Smooth muscle cell (in vitro differentiated cells): ENCODE data around the gene SPATS1. TPM values are rescaled to one million over a fixed set of nuclear protein-coding genes. Genes with fewer than 3 reads are reported as not detected.

ENCODE experiments used
- DNase-seq: peaks from one replicate; lab custom pipeline; 2025; ENCODE audit not compliant: unreplicated experiment; lab: John Stamatoyannopoulos, UW
- H2AFZ ChIP-seq: fragments of 200-600 bp; sonication (generic); 2 replicates; pipeline ENCODE4 v1.6.0; 2016; ENCODE audit warnings: antibody characterized with exemption, low read depth, mild to moderate bottlenecking
- H3F3A ChIP-seq: fragments of 200-600 bp; sonication (generic); 2 replicates; pipeline ENCODE4 v1.6.0; 2017; ENCODE audit warnings: antibody characterized with exemption, low read depth
- H3K27ac ChIP-seq: fragments of 200-600 bp; sonication (generic); 2 replicates; pipeline ENCODE4 v1.5.1; 2016; ENCODE audit warnings: low read depth, mild to moderate bottlenecking
- H3K27me3 ChIP-seq: fragments of 200-600 bp; sonication (generic); 2 replicates; pipeline ENCODE4 v1.6.1; 2016; ENCODE audit warnings: low read depth, mild to moderate bottlenecking
- H3K36me3 ChIP-seq: fragments of 200-600 bp; sonication (generic); 2 replicates; pipeline ENCODE4 v1.5.1; 2016; ENCODE audit warnings: low read depth
- H3K4me1 ChIP-seq: fragments of 200-600 bp; sonication (generic); 2 replicates; pipeline ENCODE4 v1.5.1; 2016; ENCODE audit warnings: low read depth
- H3K4me2 ChIP-seq: fragments of 200-600 bp; sonication (generic); 2 replicates; pipeline ENCODE4 v1.6.0; 2016; ENCODE audit warnings: mild to moderate bottlenecking
- H3K4me3 ChIP-seq: fragments of 200-600 bp; sonication (generic); 2 replicates; pipeline ENCODE4 v1.5.1; 2016; ENCODE audit warnings: mild to moderate bottlenecking
- H3K79me2 ChIP-seq: fragments of 200-600 bp; sonication (generic); 2 replicates; pipeline ENCODE4 v1.6.0; 2016; ENCODE audit warnings: low read depth, mild to moderate bottlenecking
- H3K9ac ChIP-seq: fragments of 200-600 bp; sonication (generic); 2 replicates; pipeline ENCODE4 v1.6.0; 2016; ENCODE audit warnings: low read depth
- H3K9me3 ChIP-seq: fragments of 200-600 bp; sonication (generic); replicated peaks from 2 replicates; pipeline ENCODE4 v1.5.1; 2016; ENCODE audit warnings: low read depth
- H4K20me1 ChIP-seq: fragments of 200-600 bp; sonication (generic); 2 replicates; pipeline ENCODE4 v1.6.0; 2016; ENCODE audit warnings: low read depth
- CTCF ChIP-seq: fragments of 200-600 bp; sonication (generic); IDR thresholded peaks from 2 replicates; pipeline ENCODE4 v1.5.1; 2017; ENCODE audit warnings: borderline replicate concordance, mild to moderate bottlenecking, antibody characterized with exemption; ENCODE audit not compliant: insufficient read depth, poor library complexity, severe bottlenecking
- WGBS: methylation state at CpG from one replicate; pipeline ENCODE4 v1.1.7; 2016; ENCODE audit warnings: low lambda C conversion rate; 5-methylcytosine and 5-hydroxymethylcytosine counted together
- polyA plus RNA-seq: library from polyadenylated mRNA; unstranded; fragments of >200 nt; fragmentation: Nextera tagmentation; extraction: Ambion mirVana; gene quantifications from 2 replicates; pipeline ENCODE4 v1.2.1, GENCODE V29; 2016
- total RNA-seq: library from RNA; depleted of rRNA; stranded (reverse); fragments of >200 nt; gene quantifications from 2 replicates; pipeline ENCODE4 v1.2.3, GENCODE V29; 2014

The SPATS1 gene
- total and polyA plus RNA-seq, 2 experiments from 2014 or later = not detected

GRCh38 chr6:44297063-44298038 lies 45.1 kb upstream of the SPATS1 start:
- H3K9me3 ChIP-seq = no peaks in the 10 kb centered on the region
- no peaks in the 10 kb centered on the region for H3F3A ChIP-seq
- peaks cover 64% of the 10 kb centered on the region for H3K27me3 ChIP-seq
- no peaks in the 10 kb centered on the region for H3K79me2 ChIP-seq
- no peaks in the 10 kb centered on the region for H4K20me1 ChIP-seq
- no peak for TF ChIP-seq CTCF
- no peak overlapping the region for H3K9ac ChIP-seq
- H3K27ac ChIP-seq = no peak overlapping the region
- H3K4me3 ChIP-seq = peak overlapping the region; percentile 60
- peak overlapping the region; percentile 92 for H3K4me2 ChIP-seq
- H3K36me3 ChIP-seq = no peaks in the 10 kb centered on the region
- peaks cover 4% of the 10 kb centered on the region for H3K4me1 ChIP-seq
- H2AFZ ChIP-seq = no peak overlapping the region
- 2% methylated on average over 74 of the region's 86 CpGs for WGBS
- DNase-seq = no peak

- Histone ChIP-seq H3K9ac (no peak overlapping the region), H2AFZ (no peak overlapping the region), H3K79me2 (no peaks in the 10 kb centered on the region), H3K4me3 (peak overlapping the region; percentile 60), H3K9me3 (no peaks in the 10 kb centered on the region), H3K27ac (no peak overlapping the region), H3F3A (no peaks in the 10 kb centered on the region), H3K4me1 (peaks cover 4% of the 10 kb centered on the region), H3K4me2 (peak overlapping the region; percentile 92), H4K20me1 (no peaks in the 10 kb centered on the region), H3K36me3 (no peaks in the 10 kb centered on the region), H3K27me3 (peaks cover 58% of the 10 kb centered on the region)
- WGBS = 45% methylated on average over 20 of the region's 20 CpGs
- no peak for TF ChIP-seq CTCF
- DNase-seq = no peak
Observed at GRCh38 chr6:44298055-44298803, 44.2 kb upstream of the SPATS1 start.

GRCh38 chr6:44298864-44299263 lies 43.6 kb upstream of the SPATS1 start:
- DNase-seq = no peak

More at GRCh38 chr6:44298864-44299263, 43.6 kb upstream of the SPATS1 start:
- H3F3A ChIP-seq = no peaks in the 10 kb centered on the region
- H3K27me3 ChIP-seq = peaks cover 52% of the 10 kb centered on the region
- no peak overlapping the region for H3K27ac ChIP-seq
- H3K79me2 ChIP-seq = no peaks in the 10 kb centered on the region
- TF ChIP-seq CTCF = no peak
- H3K9me3 ChIP-seq = no peaks in the 10 kb centered on the region
- 82% methylated on average over 3 of the region's 3 CpGs for WGBS
- H3K4me2 ChIP-seq = no peak overlapping the region
- H3K4me1 ChIP-seq = peaks cover 4% of the 10 kb centered on the region
- no peaks in the 10 kb centered on the region for H4K20me1 ChIP-seq
- H2AFZ ChIP-seq = no peak overlapping the region
- H3K4me3 ChIP-seq = no peak overlapping the region
- H3K9ac ChIP-seq = no peak overlapping the region
- no peaks in the 10 kb centered on the region for H3K36me3 ChIP-seq
